GM21526 (cell line): ENCODE data around the gene KCTD11.
"Not testable (repeated sequence)": the region's sequence is repeated elsewhere in the genome, so short reads cannot be mapped to it uniquely, and the experiment has no call there.

ENCODE experiments used
- ATAC-seq: cut with Tn5 transposase; IDR thresholded peaks from one replicate; pipeline ENCODE4 v1.9.1; 2021; ENCODE audit warnings: moderate library complexity; ENCODE audit not compliant: unreplicated experiment, low FRiP score

KCTD11 gene

GRCh38 chr17:7368599-7368994 is 16.6 kb downstream of the KCTD11 start:
- ATAC-seq = not testable (repeated sequence)

GRCh38 chr17:7369825-7370224 is 17.9 kb downstream of the KCTD11 start:
- ATAC-seq = no peak

- no peak for ATAC-seq
Measured at GRCh38 chr17:7370853-7371252, 18.9 kb downstream of the KCTD11 start.

GRCh38 chr17:7374353-7374752 is 22.4 kb downstream of the KCTD11 start:
- ATAC-seq = no peak

- no peak for ATAC-seq
Measured at GRCh38 chr17:7379134-7379533, 27.2 kb downstream of the KCTD11 start.

GRCh38 chr17:7380321-7380720 is 28.4 kb downstream of the KCTD11 start:
- no peak for ATAC-seq

GRCh38 chr17:7380855-7381683 is 29.1 kb downstream of the KCTD11 start, which contains the start of gene TNK1:
Gene TNK1 (plus strand): TSS chr17:7381089. CDS start chr17:7382927, 1,838 bp downstream.
- no peak for ATAC-seq

GRCh38 chr17:7382901-7383300 is 30.9 kb downstream of the KCTD11 start:
- no peak for ATAC-seq

GRCh38 chr17:7383371-7383741 is 31.4 kb downstream of the KCTD11 start:
- no peak for ATAC-seq

GRCh38 chr17:7383742-7384488 is 32.0 kb downstream of the KCTD11 start:
- peak; percentile 62 for ATAC-seq

- no peak for ATAC-seq
Measured at GRCh38 chr17:7384489-7385081, 32.6 kb downstream of the KCTD11 start.

- no peak for ATAC-seq
Measured at GRCh38 chr17:7388856-7389255, 36.9 kb downstream of the KCTD11 start.

GRCh38 chr17:7389924-7390910 is 38.3 kb downstream of the KCTD11 start:
- no peak for ATAC-seq

GRCh38 chr17:7391307-7391706 is 39.3 kb downstream of the KCTD11 start:
- ATAC-seq = no peak

- no peak for ATAC-seq
Measured at GRCh38 chr17:7392696-7393612, 41.0 kb downstream of the KCTD11 start.

- peak; percentile 31 for ATAC-seq
Measured at GRCh38 chr17:7393613-7394451, 41.9 kb downstream of the KCTD11 start.

- peak; percentile 68 for ATAC-seq
Measured at GRCh38 chr17:7394452-7395191, 42.7 kb downstream of the KCTD11 start, which contains the start of gene PLSCR3. Gene PLSCR3 (minus strand): TSS chr17:7394525. CDS start chr17:7394110, 415 bp downstream.
